Endothelial cell of umbilical vein (primary cell): ENCODE data around the gene TAF13. TPM values are rescaled to one million over a fixed set of nuclear protein-coding genes. Genes with fewer than 3 reads are reported as not detected.

Experiments used
- BruUV-seq: library from RNA; stranded (reverse); fragments of 400-500 nt; replicated peaks from 2 replicates; lab custom pipeline; 2021; lab: Mats Ljungman, UMichigan
- CTCF ChIA-PET: fragments of 300-600, 350-600 bp; sonication (Branson Sonifier 250); formaldehyde crosslinking; loops from one replicate; lab custom pipeline; 2021; ENCODE audit warnings: antibody characterized with exemption, inconsistent platforms; lab: Charles Lee
- POLR2A ChIA-PET: fragments of 300-600, 350-600 bp; sonication (Branson Sonifier 250); formaldehyde crosslinking; loops from one replicate; lab custom pipeline; 2021; ENCODE audit warnings: antibody characterized with exemption, inconsistent platforms; lab: Charles Lee
- DNase-seq: peaks from one replicate; pipeline ENCODE4 v3.0.0-alpha.2; 2011; ENCODE audit warnings: low read depth, low spot score
- FAIRE-seq: peaks from 2 replicates; lab custom pipeline; 2011; peaks lifted over from hg19 to GRCh38; lab: Jason Lieb, UNC
- H2AFZ ChIP-seq: 2 replicates; pipeline ENCODE4 v1.6.0; 2012; ENCODE audit warnings: low read depth, low read length, control low read depth, inconsistent platforms
- H3K27ac ChIP-seq: 2 replicates; pipeline ENCODE4 v1.5.1; 2011; ENCODE audit warnings: low read depth, mild to moderate bottlenecking, control low read depth, low read length, moderate library complexity; ENCODE audit not compliant: insufficient read depth
- H3K27me3 ChIP-seq, 2 experiments: 2 replicates each; pipeline versions ENCODE4 v1.6.0 to v1.6.1; 2011; ENCODE audit warnings: low read length in 2 of 2, mixed read lengths in 1 of 2; ENCODE audit not compliant: control insufficient read depth in 2 of 2, insufficient read depth in 2 of 2
- H3K36me3 ChIP-seq, 2 experiments: 2 replicates in 1 of 2; 3 replicates in 1 of 2; pipeline ENCODE4 v1.5.1; 2011; ENCODE audit warnings: low read length in 2 of 2, mild to moderate bottlenecking in 1 of 2, moderate library complexity in 1 of 2; ENCODE audit not compliant: control insufficient read depth in 2 of 2, insufficient read depth in 2 of 2; ENCODE audit errors: extremely low read depth in 1 of 2
- H3K4me1 ChIP-seq: 3 replicates; pipeline ENCODE4 v1.5.1; 2011; ENCODE audit warnings: mild to moderate bottlenecking, low read length; ENCODE audit not compliant: control insufficient read depth, insufficient read depth; ENCODE audit errors: extremely low read depth
- H3K4me2 ChIP-seq: 2 replicates; pipeline ENCODE4 v1.6.1; 2011; ENCODE audit warnings: low read length, control low read depth, mixed read lengths; ENCODE audit not compliant: insufficient read depth
- H3K4me3 ChIP-seq, 3 experiments: fragments of 200-600 bp in 1 of 3; sonication (generic), shearing (Covaris generic) in 1 of 3; replicated peaks in 1 of 3; 2 replicates each; pipeline ENCODE4 v1.5.1; 2011 to 2016; ENCODE audit warnings: control low read depth in 3 of 3, low read length in 3 of 3, mild to moderate bottlenecking in 2 of 3, inconsistent platforms in 1 of 3, low read depth in 1 of 3, moderate library complexity in 1 of 3; ENCODE audit not compliant: insufficient read depth in 1 of 3
- H3K79me2 ChIP-seq: 2 replicates; pipeline ENCODE4 v1.6.0; 2012; ENCODE audit warnings: low read length, inconsistent platforms; ENCODE audit not compliant: control insufficient read depth, insufficient read depth
- H3K9ac ChIP-seq: replicated peaks from 2 replicates; pipeline ENCODE3; 2011; ENCODE audit warnings: low read length, control low read depth; ENCODE audit not compliant: insufficient read depth; ENCODE audit errors: extremely low read depth
- H3K9me1 ChIP-seq: replicated peaks from 3 replicates; pipeline ENCODE4 v1.6.0; 2011; ENCODE audit warnings: mild to moderate bottlenecking, low read length; ENCODE audit not compliant: control insufficient read depth, insufficient read depth; ENCODE audit errors: extremely low read depth
- H3K9me3 ChIP-seq: replicated peaks from 2 replicates; pipeline ENCODE4 v1.5.1; 2012; ENCODE audit warnings: low read length, inconsistent platforms; ENCODE audit not compliant: control insufficient read depth, insufficient read depth
- H4K20me1 ChIP-seq: replicated peaks from 2 replicates; pipeline ENCODE3; 2011; ENCODE audit warnings: mild to moderate bottlenecking, low read length; ENCODE audit not compliant: control insufficient read depth, insufficient read depth; ENCODE audit errors: extremely low read depth
- EZH2 ChIP-seq: IDR thresholded peaks from 2 replicates; pipeline ENCODE4 v1.6.1; 2012; ENCODE audit warnings: borderline replicate concordance, low read depth, mild to moderate bottlenecking, moderate library complexity, low read length, inconsistent platforms; ENCODE audit not compliant: severe bottlenecking
- FOS ChIP-seq: IDR thresholded peaks from 2 replicates; pipeline ENCODE4 v1.6.1; 2011; ENCODE audit warnings: mild to moderate bottlenecking, low read length, moderate library complexity, borderline replicate concordance; ENCODE audit not compliant: insufficient read depth
- JUN ChIP-seq: IDR thresholded peaks from 2 replicates; pipeline ENCODE4 v1.6.1; 2011; ENCODE audit warnings: borderline replicate concordance, low read depth; ENCODE audit not compliant: insufficient read length, insufficient read depth
- MYC ChIP-seq: IDR thresholded peaks from one replicate; pipeline ENCODE4 v1.6.1; 2011; ENCODE audit warnings: mild to moderate bottlenecking, low read depth, low read length
- POLR2AphosphoS5 ChIP-seq: IDR thresholded peaks from 2 replicates; pipeline ENCODE4 v1.6.1; 2012; ENCODE audit warnings: low read depth, mild to moderate bottlenecking, control low read depth, low read length, moderate library complexity; ENCODE audit not compliant: insufficient read depth
- dilution Hi-C: fragments of 300-500 bp; cut with MboI; formaldehyde crosslinking; loops from one replicate; pipeline ENCODE4 v1.15.0; 2019; ENCODE audit warnings: low sequenced_read_pairs; ENCODE audit not compliant: extremely low pct_ligation_motif_present
- intact Hi-C: fragments of 100-400 bp; cut with micrococcal nuclease; formaldehyde crosslinking; loops from one replicate; pipeline ENCODE4 v1.10.0; 2022
- polyA plus RNA-seq, 4 experiments: library from polyadenylated mRNA; depleted of rRNA in 3 of 4; stranded (reverse) in 3 of 4; unstranded in 1 of 4; fragments of >200 nt; gene quantifications; 2 replicates each; pipeline versions ENCODE4 v1.2.1 to v1.2.3, GENCODE V29; 2011 to 2012; ENCODE audit warnings: missing spikeins in 1 of 4
- total RNA-seq: library from RNA; stranded (reverse); gene quantifications from 2 replicates; pipeline ENCODE4 v1.2.3, GENCODE V29; 2021
- TF ChIP-seq, protein P1 (sequence below), 2 donors: IDR thresholded peaks; 1 replicate in 1 of 2; 2 replicates in 1 of 2; pipeline ENCODE4 v1.5.1; 2011; ENCODE audit warnings: low read length in 2 of 2, mild to moderate bottlenecking in 2 of 2, moderate library complexity in 2 of 2, control low read depth in 1 of 2, inconsistent platforms in 1 of 2, low read depth in 1 of 2; ENCODE audit not compliant: insufficient read depth in 1 of 2; ENCODE audit errors: extremely low read depth in 1 of 2

The TAF13 gene
- total and polyA plus RNA-seq, 2 donors (not counting 3 experiments of a cell fraction or from before 2014, with no cell fraction given) = 14.8 to 42.3 TPM

DNA sequence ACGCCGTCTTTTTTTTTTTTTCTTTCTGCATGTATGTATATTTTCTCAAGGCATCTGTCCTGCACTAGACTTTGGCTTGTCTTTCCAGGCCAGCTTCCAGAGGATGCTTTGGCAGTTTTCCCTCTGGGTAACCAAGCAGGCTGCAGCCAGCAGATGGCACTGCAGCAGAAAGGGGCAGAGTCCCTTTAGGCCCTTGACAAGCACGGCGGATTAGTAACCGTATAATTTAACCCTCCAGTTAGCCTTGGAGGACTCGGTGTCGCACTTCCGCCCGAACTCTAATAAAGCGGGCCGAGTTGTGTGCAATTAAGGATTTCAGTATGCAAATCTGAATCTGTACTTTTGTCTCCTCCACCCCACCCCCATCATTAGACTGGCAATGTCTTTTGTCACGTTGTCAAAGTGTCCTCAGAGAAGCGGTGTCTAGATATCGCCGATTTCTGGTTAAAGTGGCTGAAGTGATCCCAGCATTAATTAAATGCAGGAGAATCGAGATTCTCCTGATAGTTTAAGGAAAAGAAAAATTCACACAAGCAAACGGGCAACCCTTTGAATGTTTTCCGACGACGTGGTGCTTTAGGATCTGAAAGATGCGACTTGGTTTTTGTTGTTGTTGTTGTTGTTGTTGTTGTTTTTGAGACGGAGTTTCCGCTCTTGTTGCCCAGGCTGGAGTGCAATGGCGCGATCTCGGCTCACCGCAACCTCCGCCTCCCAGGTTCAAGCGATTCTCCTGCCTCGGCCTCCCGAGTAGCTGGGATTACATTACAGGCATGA is 13.6 kb upstream of the TAF13 start:
- DNase-seq = peak; percentile 58
- dilution Hi-C loops = no loop called here
- Histone ChIP-seq H3K9me3 (no peaks in the 10 kb centered on the region), H3K9me1 (no peaks in the 10 kb centered on the region), H3K4me3 (peak overlapping the region in 2 of 3 experiments; percentile 18 to 97), H4K20me1 (no peaks in the 10 kb centered on the region), H3K36me3 (peaks cover 0 to 3% of the 10 kb centered on the region in 2 experiments), H3K27me3 (no peaks in the 10 kb centered on the region), H3K4me1 (peaks cover 13% of the 10 kb centered on the region), H3K79me2 (peaks cover 22% of the 10 kb centered on the region), H2AFZ (peak overlapping the region; percentile 6), H3K9ac (no peak overlapping the region), H3K4me2 (peak overlapping the region; percentile 47), H3K27ac (no peak overlapping the region)
- intact Hi-C loops = loop anchor here (1.0 to 10.0 kb wide), 5 partner anchors 9 to 945 kb away; partner anchors contain the start of genes STRIP1, TAF13 and WDR47
- ChIA-PET POLR2A (interaction anchor here (0.9 to 1.0 kb wide), 2 partner anchors 11 kb away, joined by 3 to 7 read pairs; no protein-coding TSS in a partner anchor), CTCF (interaction anchor here (0.6 to 3.0 kb wide), 12 partner anchors 10 to 443 kb away, joined by 3 to 35 read pairs (median 5); partner anchors contain the start of genes ELAPOR1, SARS1 and WDR47)
- FAIRE-seq = peak; percentile 15
- TF ChIP-seq, protein P1, sequence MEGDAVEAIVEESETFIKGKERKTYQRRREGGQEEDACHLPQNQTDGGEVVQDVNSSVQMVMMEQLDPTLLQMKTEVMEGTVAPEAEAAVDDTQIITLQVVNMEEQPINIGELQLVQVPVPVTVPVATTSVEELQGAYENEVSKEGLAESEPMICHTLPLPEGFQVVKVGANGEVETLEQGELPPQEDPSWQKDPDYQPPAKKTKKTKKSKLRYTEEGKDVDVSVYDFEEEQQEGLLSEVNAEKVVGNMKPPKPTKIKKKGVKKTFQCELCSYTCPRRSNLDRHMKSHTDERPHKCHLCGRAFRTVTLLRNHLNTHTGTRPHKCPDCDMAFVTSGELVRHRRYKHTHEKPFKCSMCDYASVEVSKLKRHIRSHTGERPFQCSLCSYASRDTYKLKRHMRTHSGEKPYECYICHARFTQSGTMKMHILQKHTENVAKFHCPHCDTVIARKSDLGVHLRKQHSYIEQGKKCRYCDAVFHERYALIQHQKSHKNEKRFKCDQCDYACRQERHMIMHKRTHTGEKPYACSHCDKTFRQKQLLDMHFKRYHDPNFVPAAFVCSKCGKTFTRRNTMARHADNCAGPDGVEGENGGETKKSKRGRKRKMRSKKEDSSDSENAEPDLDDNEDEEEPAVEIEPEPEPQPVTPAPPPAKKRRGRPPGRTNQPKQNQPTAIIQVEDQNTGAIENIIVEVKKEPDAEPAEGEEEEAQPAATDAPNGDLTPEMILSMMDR (IDR thresholded peaks at IDR 0.05; ENCODE audit: extremely low read depth in 1 of 2, insufficient read depth in 1 of 2, low read depth in 1 of 2, low read length in 2 of 2) = peak; percentile 68 to 73
- TF ChIP-seq EZH2 (no peak), POLR2AphosphoS5 (no peak), FOS (no peak), MYC (no peak), JUN (no peak)
- BruUV-seq = no TSS peak
